GM18505 (cell line): ENCODE data around the gene DSG2.
A peak's percentile ranks its signal among the peaks of the same experiment; 100 is the strongest.

Experiments
- ATAC-seq: cut with Tn5 transposase; IDR thresholded peaks from one replicate; pipeline ENCODE4 v1.9.1; 2021; ENCODE audit not compliant: unreplicated experiment
- POLR2A ChIP-seq: IDR thresholded peaks from 4 replicates; pipeline ENCODE4 v1.6.1; 2011; ENCODE audit warnings: borderline replicate concordance; ENCODE audit not compliant: insufficient read depth, insufficient read length; ENCODE audit errors: extremely low read depth

DSG2 gene

GRCh38 chr18:31555971-31556747, 58.2 kb downstream of the DSG2 start:
- TF ChIP-seq POLR2A: no peak
- ATAC-seq: peak; percentile 58

DNA sequence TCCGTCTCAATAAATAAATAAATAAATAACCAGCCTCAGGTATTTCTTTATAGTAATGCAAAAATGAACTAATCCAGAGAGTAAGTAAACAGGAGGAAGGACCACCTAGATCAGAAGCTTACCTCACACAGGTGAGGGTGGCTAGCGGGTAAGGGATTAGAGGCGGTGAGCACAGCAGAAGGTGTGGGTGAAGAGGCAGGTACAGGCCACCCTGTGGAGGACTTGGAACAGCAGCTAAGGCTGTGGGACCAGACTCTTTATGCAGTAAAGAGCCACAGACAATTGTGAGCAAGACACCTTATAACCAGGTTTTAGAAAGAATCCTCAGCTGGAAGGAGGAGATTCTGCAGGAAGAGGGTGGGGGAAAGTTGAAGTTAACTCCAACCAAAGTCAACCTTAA, 59.5 kb downstream of the DSG2 start:
- ATAC-seq: no peak
- TF ChIP-seq POLR2A: no peak

GRCh38 chr18:31558567-31558966, 60.6 kb downstream of the DSG2 start:
- no peak for ATAC-seq
- no peak for TF ChIP-seq POLR2A

GRCh38 chr18:31562726-31563125, 64.7 kb downstream of the DSG2 start:
- TF ChIP-seq POLR2A: no peak
- no peak for ATAC-seq

GRCh38 chr18:31563778-31564177, 65.8 kb downstream of the DSG2 start:
- no peak for TF ChIP-seq POLR2A
- no peak for ATAC-seq

- no peak for TF ChIP-seq POLR2A
- no peak for ATAC-seq
These were observed 67.4 kb downstream of the DSG2 start for GRCh38 chr18:31565345-31565744.

- no peak for ATAC-seq
- no peak for TF ChIP-seq POLR2A
These were observed 68.0 kb downstream of the DSG2 start for GRCh38 chr18:31565782-31566512.

GRCh38 chr18:31566576-31567306, 68.8 kb downstream of the DSG2 start:
- no peak for TF ChIP-seq POLR2A
- ATAC-seq: no peak

GRCh38 chr18:31572368-31572767, 74.4 kb downstream of the DSG2 start:
- ATAC-seq: no peak
- TF ChIP-seq POLR2A: no peak

- ATAC-seq: no peak
- no peak for TF ChIP-seq POLR2A
These were observed 75.1 kb downstream of the DSG2 start for GRCh38 chr18:31573051-31573450.

DNA sequence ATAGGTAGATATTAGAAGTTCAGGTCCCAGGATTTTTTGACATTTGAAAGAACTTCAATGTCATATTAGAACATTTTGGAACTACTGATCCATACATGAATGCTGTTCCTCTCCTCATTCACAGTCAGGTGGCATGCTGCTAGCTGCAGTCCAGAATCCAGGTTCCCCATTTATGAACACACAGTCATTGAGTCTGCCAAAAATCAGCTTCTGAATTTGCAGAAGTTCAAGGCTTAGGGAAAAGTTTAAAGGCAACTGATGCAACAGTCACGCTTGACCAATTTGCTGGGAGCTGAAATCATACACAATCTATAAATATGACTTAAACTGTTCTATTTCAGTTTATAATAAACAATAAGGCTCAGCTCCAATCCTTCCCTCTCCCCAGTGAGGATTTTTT, 76.4 kb downstream of the DSG2 start:
- ATAC-seq: no peak
- no peak for TF ChIP-seq POLR2A

GRCh38 chr18:31575515-31576257, 77.7 kb downstream of the DSG2 start:
- ATAC-seq: no peak
- TF ChIP-seq POLR2A: no peak

DNA sequence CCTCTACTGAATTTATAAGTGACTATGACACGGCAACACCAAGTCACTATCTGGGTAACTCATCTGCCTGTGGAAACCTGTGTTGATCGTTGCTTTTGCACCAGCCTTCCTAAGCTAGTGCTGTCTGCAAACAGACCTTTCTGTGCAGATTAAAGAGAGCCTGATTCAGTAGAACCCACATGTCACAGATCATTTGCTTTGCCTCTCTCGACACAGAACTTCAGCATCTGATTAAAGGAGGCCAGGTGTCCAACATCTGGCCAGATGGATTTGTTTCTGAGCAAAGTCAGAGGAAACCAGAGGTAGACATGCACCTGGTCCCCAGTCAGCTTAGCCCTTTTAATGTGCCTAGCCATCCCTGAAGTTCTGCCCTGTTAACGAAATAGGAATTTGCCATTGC, 78.7 kb downstream of the DSG2 start:
- no peak for TF ChIP-seq POLR2A
- no peak for ATAC-seq
